Fibroblast of mammary gland (primary cell): Measurements from ENCODE around the gene HDAC11.
"Not testable (repeated sequence)": the region's sequence is repeated elsewhere in the genome, so short reads cannot be mapped to it uniquely, and the experiment has no call there.

Source experiments
- DNase-seq: peaks from one replicate; pipeline ENCODE4 v3.0.0-alpha.2; 2010; ENCODE audit warnings: low read depth
- H3K4me3 ChIP-seq: 2 replicates; pipeline ENCODE4 v1.5.1; 2011; ENCODE audit warnings: low read depth, mild to moderate bottlenecking, low read length, moderate library complexity; ENCODE audit not compliant: control insufficient read depth
- TF ChIP-seq, protein P1 (sequence below): conservative IDR thresholded peaks from 2 replicates; pipeline ENCODE4 v1.5.1; 2011; ENCODE audit warnings: low read depth, low read length, inconsistent platforms; ENCODE audit not compliant: control insufficient read depth, insufficient read depth

The HDAC11 gene

DNA sequence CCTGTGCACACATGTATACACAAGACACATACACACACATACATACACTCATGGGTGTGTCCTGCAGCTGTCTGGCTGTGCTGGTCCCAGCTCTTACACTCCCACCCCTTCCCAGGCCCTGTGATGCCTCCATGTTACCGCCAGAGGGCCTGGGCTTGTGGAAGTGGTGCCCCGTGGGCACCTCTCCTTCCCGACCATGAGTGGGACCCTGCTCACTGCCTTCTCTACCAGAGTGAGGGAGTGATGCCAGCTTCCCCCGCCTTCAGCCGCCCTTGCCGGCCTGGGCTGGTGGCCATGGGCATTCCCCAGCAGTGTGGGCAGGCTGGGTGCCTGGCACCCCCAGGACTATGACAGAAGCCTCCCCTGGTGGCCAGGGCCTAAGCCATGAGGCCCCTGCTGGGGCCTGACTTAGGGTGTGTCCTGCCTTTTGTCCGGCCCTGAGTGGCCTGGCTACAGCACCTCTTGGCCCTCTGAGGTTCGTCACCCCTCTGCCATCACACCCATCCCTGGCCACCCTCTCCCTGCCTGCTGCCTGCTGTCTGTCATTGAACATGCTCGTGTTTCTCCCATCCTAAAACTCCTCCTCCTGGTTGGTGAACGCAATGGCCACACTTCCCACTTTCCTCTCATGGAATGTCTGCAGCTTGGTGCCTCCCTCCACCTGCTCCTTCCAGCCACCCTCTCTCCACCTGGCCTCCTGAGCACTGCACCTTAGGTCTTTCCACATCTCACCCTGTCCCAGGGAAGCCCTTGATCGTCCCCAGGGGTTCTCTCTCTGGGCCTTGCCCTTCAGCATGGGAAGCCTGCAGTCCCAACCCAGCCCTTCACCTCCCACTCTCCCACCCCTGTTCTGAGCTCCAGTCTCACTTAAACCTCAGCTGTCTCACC lies 14.6 kb downstream of the HDAC11 start:
- no peak for DNase-seq
- TF ChIP-seq, protein P1, sequence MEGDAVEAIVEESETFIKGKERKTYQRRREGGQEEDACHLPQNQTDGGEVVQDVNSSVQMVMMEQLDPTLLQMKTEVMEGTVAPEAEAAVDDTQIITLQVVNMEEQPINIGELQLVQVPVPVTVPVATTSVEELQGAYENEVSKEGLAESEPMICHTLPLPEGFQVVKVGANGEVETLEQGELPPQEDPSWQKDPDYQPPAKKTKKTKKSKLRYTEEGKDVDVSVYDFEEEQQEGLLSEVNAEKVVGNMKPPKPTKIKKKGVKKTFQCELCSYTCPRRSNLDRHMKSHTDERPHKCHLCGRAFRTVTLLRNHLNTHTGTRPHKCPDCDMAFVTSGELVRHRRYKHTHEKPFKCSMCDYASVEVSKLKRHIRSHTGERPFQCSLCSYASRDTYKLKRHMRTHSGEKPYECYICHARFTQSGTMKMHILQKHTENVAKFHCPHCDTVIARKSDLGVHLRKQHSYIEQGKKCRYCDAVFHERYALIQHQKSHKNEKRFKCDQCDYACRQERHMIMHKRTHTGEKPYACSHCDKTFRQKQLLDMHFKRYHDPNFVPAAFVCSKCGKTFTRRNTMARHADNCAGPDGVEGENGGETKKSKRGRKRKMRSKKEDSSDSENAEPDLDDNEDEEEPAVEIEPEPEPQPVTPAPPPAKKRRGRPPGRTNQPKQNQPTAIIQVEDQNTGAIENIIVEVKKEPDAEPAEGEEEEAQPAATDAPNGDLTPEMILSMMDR, result peak; percentile 58
- H3K4me3 ChIP-seq, result no peak overlapping the region

DNA sequence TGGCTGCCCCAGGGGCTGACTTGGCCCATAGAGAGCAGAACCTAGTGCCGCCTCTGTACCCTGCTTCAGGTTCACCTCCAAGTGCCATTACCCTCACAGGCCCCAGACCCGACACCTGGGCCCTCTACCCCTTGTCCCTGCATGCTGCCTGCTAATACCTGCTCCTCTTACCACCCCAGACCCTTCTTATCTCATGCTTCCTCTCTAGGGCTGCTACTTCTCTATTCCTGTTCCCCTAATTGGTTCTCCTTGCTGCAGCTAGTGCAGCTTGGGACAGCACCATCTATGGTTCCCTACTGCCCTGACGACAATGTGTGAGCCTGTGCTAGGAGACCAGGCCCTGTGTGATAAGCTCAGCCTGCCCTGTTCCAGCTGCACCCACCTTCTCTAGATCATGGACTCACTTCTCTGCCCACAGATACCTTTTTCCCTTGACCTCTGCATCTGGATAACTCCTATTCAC lies 15.3 kb downstream of the HDAC11 start:
- TF ChIP-seq, protein P1, result no peak
- no peak for DNase-seq

DNA sequence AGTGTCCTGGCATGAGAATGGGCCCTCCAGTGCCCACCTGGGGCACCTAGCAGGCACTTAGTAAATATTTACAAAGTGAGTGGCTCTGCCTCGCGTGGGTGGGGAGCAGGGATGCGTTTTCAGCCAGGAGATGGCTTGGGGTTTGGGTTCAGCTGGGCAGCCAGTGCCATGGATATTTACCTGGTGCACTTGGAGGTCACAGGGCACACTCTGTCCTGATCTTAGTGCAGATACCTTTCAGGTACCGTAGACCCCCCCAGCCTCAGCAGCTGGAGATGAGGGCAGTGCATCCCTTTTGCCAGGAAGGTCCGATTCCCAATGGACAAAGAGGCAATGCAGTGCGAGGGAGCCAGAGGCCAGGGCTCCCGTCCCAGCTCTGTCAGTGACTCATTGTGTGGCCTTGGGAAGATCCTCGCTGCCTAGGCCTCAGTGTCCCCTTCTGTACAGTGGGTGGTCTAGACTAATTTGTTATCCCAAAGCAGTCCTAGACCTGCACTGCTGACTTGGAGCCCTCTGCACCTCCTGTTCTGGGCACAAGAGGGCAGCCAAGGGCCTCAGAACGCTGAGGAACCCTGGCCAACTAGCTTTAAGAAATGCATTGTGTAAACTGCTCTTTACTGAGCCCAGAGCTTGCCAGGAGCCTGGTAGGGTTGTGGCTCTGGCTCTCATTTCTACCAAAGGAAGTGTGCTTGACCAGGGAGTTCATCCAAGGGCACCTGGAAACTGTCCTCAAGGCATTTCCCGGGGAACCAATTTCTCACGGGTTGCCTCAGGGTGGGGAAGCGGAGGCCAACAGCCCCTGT lies 16.0 kb downstream of the HDAC11 start:
- H3K4me3 ChIP-seq, result no peak overlapping the region
- TF ChIP-seq, protein P1, result peak; percentile 98
- DNase-seq, result peak; percentile 85

More for the DNA sequence above, 15.3 kb downstream of the HDAC11 start:
- H3K4me3 ChIP-seq, result no peak overlapping the region

DNA sequence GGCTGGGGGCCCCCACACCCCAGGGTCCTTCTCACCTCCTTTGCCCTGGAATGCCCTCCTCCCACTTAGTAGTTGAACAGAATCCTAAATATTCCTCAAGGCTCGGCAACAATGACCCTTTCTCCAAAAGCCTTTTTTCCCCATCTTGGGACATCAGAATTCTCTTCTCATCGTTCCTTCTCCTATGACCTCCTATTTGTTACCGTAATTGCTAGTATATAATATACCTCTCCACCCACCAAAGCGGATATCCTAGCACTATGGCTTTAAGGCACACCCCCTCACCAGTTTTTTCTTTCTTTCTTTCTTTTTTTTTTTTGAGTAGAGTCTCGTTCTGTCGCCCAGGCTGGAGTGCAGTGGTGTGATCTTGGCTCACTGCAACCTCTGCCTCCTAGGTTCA lies 16.8 kb downstream of the HDAC11 start:
- no peak for DNase-seq
- H3K4me3 ChIP-seq, result no peak overlapping the region
- TF ChIP-seq, protein P1, result no peak

DNA sequence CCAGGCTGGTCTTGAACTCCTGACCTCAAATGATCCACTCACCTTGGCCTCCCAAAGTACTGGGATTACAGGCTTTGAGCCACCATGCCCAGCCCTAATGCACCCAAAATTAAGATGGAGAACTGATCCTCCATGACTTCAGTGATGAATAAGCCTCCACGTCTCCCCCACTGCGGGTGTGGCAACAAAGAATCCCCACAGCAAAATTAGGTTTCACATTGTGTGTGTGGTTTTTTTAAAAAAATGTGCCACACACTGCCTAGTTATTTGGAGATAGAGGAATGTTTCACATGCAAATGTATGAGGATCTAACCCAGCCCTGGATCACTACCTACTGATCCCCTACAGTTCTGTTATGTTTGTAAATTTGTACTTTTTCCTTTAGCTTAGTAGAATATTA lies 17.3 kb downstream of the HDAC11 start:
- no peak for DNase-seq
- no peak overlapping the region for H3K4me3 ChIP-seq
- TF ChIP-seq, protein P1, result no peak

DNA sequence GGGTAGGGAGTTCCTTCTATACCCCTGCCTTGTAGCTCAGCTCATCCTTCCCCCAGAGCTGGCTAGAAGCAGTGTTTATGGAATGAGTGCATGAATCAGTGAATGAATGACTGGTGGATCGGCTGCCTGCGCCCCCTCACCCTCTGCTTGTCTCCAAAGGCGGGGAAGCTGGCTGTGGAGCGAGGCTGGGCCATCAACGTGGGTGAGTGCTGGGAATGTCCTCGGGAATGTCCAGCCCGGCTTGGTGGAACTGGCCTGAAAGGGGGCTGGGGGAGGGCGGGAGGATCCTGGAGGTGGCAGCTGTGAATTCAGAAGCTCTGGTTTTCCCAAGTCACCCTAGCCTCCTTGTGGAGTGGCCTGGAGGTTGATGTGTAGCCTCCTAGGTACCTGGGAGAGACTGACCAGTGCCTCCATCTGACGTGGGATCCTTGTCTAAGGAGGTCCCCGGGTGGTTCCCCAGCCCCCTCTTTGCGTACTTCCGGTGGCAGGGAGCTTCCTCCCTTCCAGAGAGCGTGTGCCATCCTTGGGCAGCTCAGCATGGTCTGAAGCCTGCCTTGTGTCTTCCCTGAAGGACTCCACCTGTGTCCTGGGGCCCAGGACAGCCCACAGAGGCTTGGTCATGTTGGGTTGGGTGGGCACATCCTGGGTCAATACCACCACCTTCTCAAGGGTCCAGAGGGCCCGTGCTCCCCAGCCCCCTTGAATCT lies 18.4 kb downstream of the HDAC11 start:
- H3K4me3 ChIP-seq, result no peak overlapping the region
- TF ChIP-seq, protein P1, result no peak

DNA sequence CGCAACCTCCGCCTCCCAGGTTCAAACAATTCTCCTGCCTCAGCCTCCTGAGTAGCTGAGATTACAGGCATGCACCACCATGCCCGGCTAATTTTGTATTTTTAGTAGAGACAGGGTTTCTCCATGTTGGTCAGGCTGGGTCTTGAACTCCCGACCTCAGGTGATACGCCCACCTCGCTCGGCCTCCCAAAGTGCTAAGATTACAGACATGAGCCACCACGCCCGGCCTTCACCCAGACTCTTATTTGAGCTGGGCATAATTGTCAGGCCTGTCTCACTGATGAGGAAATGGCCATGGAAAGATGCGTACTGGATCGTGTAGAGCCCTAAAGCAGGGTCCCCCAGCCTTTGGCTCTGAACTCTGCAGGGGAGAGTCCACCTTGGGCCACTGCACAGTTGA lies 19.1 kb downstream of the HDAC11 start:
- not testable (repeated sequence) for H3K4me3 ChIP-seq, DNase-seq

More for the DNA sequence above, 18.4 kb downstream of the HDAC11 start:
- no peak for DNase-seq
